Vagina (tissue), 2 donors: ENCODE data around the gene SKA1. TPM values are rescaled to one million over a fixed set of nuclear protein-coding genes. Genes with fewer than 3 reads are reported as not detected.
"Not testable (repeated sequence)": the region's sequence is repeated elsewhere in the genome, so short reads cannot be mapped to it uniquely, and the experiment has no call there.

Source experiments
- DNase-seq, 2 donors: peaks; one replicate each; pipeline ENCODE4 v3.0.0-alpha.2; 2017; ENCODE audit errors: extremely low spot score in 2 of 2
- H3K27ac ChIP-seq: fragments of 200-600 bp; sonication (generic); one replicate; pipeline ENCODE4 v1.5.1; 2019
- H3K27me3 ChIP-seq: fragments of 200-600 bp; sonication (generic); one replicate; pipeline ENCODE4 v1.5.1; 2019
- H3K36me3 ChIP-seq, 2 donors: fragments of 200-600 bp; sonication (generic); one replicate each; pipeline ENCODE4 v1.5.1; 2017 to 2019
- H3K4me1 ChIP-seq: fragments of 200-600 bp; sonication (generic); one replicate; pipeline ENCODE4 v1.5.1; 2019
- H3K4me3 ChIP-seq, 2 donors: fragments of 200-600 bp; sonication (generic); 1 replicate in 1 of 2; 2 replicates in 1 of 2; pipeline ENCODE4 v1.5.1; 2016 to 2019
- H3K9me3 ChIP-seq: fragments of 200-600 bp; sonication (generic); one replicate; pipeline ENCODE4 v1.5.1; 2019
- CTCF ChIP-seq, 3 experiments: fragments of 450-650 bp in 2 of 3; fragments of 200-600 bp in 1 of 3; sonication (generic) in 1 of 3; IDR thresholded peaks; one replicate each; pipeline ENCODE4 v1.5.1; 2017 to 2019; ENCODE audit warnings: antibody characterized with exemption in 3 of 3, mild to moderate bottlenecking in 2 of 3, moderate library complexity in 2 of 3
- POLR2A ChIP-seq, 2 donors: fragments of 450-650 bp; IDR thresholded peaks; one replicate each; pipeline ENCODE4 v1.6.1; 2017; ENCODE audit warnings: antibody characterized with exemption in 2 of 2, mild to moderate bottlenecking in 2 of 2, moderate library complexity in 2 of 2
- POLR2AphosphoS5 ChIP-seq, 2 donors: sonication (generic); formaldehyde crosslinking; IDR thresholded peaks; one replicate each; pipeline ENCODE4 v1.9.0; 2017; ENCODE audit warnings: antibody characterized with exemption in 2 of 2, mild to moderate bottlenecking in 2 of 2, low read depth in 1 of 2; ENCODE audit not compliant: insufficient read depth in 1 of 2
- intact Hi-C: fragments of 100-400 bp; cut with DNase I; formaldehyde crosslinking; loops from one replicate; pipeline ENCODE4 v1.15.1; 2023
- total RNA-seq: library from RNA; depleted of rRNA; stranded (reverse); fragments of >200 nt; gene quantifications from one replicate; pipeline ENCODE4 v1.2.3, GENCODE V29; 2016

SKA1 gene
- total RNA-seq, 1 donor from 2014 or later = 0.74 TPM

- no peaks in the 10 kb centered on the region for H3K27me3 ChIP-seq
- intact Hi-C loops = no loop called here
Measured at GRCh38 chr18:50405582-50406271, 30.9 kb downstream of the SKA1 start.

GRCh38 chr18:50409236-50409635 is 34.4 kb downstream of the SKA1 start:
- Histone ChIP-seq H3K9me3 (no peaks in the 10 kb centered on the region), H3K4me3 (no peak overlapping the region), H3K27ac (no peak overlapping the region), H3K4me1 (no peaks in the 10 kb centered on the region), H3K36me3 (no peaks in the 10 kb centered on the region), H3K27me3 (no peaks in the 10 kb centered on the region)
- no peak for DNase-seq
- intact Hi-C loops = no loop called here
- no peak for TF ChIP-seq CTCF (IDR thresholded peaks at IDR 0.05)
- TF ChIP-seq POLR2AphosphoS5 (IDR thresholded peaks at IDR 0.05; ENCODE audit: insufficient read depth in 1 of 2, low read depth in 1 of 2) = no peak

More at GRCh38 chr18:50405582-50406271, 30.9 kb downstream of the SKA1 start:
- TF ChIP-seq POLR2AphosphoS5 (IDR thresholded peaks at IDR 0.05; ENCODE audit: insufficient read depth in 1 of 2, low read depth in 1 of 2) (no peak), CTCF (IDR thresholded peaks at IDR 0.05) (no peak), POLR2A (IDR thresholded peaks at IDR 0.05) (no peak)
- H3K4me3 ChIP-seq = no peak overlapping the region
- no peak for DNase-seq
- no peak overlapping the region for H3K27ac ChIP-seq
- H3K36me3 ChIP-seq = no peaks in the 10 kb centered on the region
- no peaks in the 10 kb centered on the region for H3K9me3 ChIP-seq
- peaks cover 6% of the 10 kb centered on the region for H3K4me1 ChIP-seq

GRCh38 chr18:50410008-50410407 is 35.2 kb downstream of the SKA1 start:
- intact Hi-C loops = no loop called here
- no peak overlapping the region for H3K27ac ChIP-seq
- TF ChIP-seq POLR2AphosphoS5 (IDR thresholded peaks at IDR 0.05; ENCODE audit: insufficient read depth in 1 of 2, low read depth in 1 of 2) (no peak), CTCF (IDR thresholded peaks at IDR 0.05) (no peak), POLR2A (IDR thresholded peaks at IDR 0.05) (no peak)

GRCh38 chr18:50410894-50411293 is 36.0 kb downstream of the SKA1 start:
- DNase-seq = no peak
- Histone ChIP-seq H3K27ac (no peak overlapping the region), H3K9me3 (no peaks in the 10 kb centered on the region), H3K4me3 (no peak overlapping the region), H3K36me3 (no peaks in the 10 kb centered on the region), H3K4me1 (no peaks in the 10 kb centered on the region), H3K27me3 (no peaks in the 10 kb centered on the region)
- TF ChIP-seq POLR2A (IDR thresholded peaks at IDR 0.05) = no peak
- TF ChIP-seq POLR2AphosphoS5 (IDR thresholded peaks at IDR 0.05; ENCODE audit: insufficient read depth in 1 of 2, low read depth in 1 of 2) = no peak
- no peak for TF ChIP-seq CTCF (IDR thresholded peaks at IDR 0.05)
- intact Hi-C loops = no loop called here

More at GRCh38 chr18:50410008-50410407, 35.2 kb downstream of the SKA1 start:
- no peaks in the 10 kb centered on the region for H3K27me3 ChIP-seq
- no peaks in the 10 kb centered on the region for H3K36me3 ChIP-seq
- H3K4me1 ChIP-seq = no peaks in the 10 kb centered on the region
- DNase-seq = no peak
- H3K4me3 ChIP-seq = no peak overlapping the region
- H3K9me3 ChIP-seq = no peaks in the 10 kb centered on the region

- H3K9me3 ChIP-seq, H3K27ac ChIP-seq, H3K36me3 ChIP-seq, DNase-seq, H3K4me3 ChIP-seq, H3K27me3 ChIP-seq, intact Hi-C loops, H3K4me1 ChIP-seq: not testable (repeated sequence)
Measured at GRCh38 chr18:50416832-50417231, 42.0 kb downstream of the SKA1 start.

- DNase-seq, H3K4me3 ChIP-seq, intact Hi-C loops, H3K9me3 ChIP-seq, H3K27me3 ChIP-seq, H3K4me1 ChIP-seq, H3K36me3 ChIP-seq, H3K27ac ChIP-seq: not testable (repeated sequence)
Measured at GRCh38 chr18:50417705-50418104, 42.9 kb downstream of the SKA1 start.
